CD4-positive, alpha-beta T cell treated with Interferon gamma for 1 hour (primary cell): Measurements from ENCODE around the gene FGF18.

Experiments
- DNase-seq: peaks from one replicate; pipeline ENCODE4 v3.0.0-alpha.2; 2020

The FGF18 gene

GRCh38 chr5:171506951-171507350, 87.5 kb downstream of the FGF18 start:
- DNase-seq, result no peak
